Activated CD4-positive, CD25-positive, alpha-beta regulatory T cell (primary cell): ENCODE data around the gene IL15.
"Not testable (repeated sequence)": the region's sequence is repeated elsewhere in the genome, so short reads cannot be mapped to it uniquely, and the experiment has no call there.

Experiments used
- DNase-seq, 4 experiments: peaks; one replicate each; lab custom pipeline; 2025; lab: John Stamatoyannopoulos, UW

IL15 gene

GRCh38 chr4:141705048-141705746 lies 68.8 kb downstream of the IL15 start:
- DNase-seq, result no peak

DNA sequence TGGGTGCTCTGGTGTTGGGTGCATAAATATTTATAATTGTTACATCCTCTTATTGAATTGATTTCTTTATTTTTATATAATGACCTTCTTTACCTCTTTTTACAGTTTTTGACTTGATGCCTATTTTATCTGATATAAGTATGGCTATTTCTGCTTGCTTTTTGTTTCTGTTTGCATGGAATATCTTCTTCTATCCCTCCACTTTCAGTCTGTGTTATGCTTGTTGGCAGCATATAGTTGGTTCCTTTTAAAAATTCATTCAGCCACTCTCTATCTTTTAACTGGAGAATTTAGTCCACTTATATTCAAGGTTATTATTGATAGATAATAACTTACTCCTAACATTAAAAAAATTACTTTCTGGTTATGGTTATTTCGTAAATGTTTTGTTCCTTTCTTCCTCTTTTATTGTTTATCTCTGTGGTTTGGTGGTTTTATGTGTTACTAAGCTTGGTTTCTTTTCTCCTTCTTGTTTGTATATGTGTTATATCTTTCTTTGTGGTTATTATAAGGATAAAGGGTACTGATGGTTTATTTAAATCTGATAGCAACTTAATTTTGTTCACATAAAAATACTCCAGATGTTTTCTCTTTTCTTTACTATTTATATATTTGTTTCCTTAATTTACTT lies 69.5 kb downstream of the IL15 start:
- DNase-seq, result no peak

GRCh38 chr4:141706445-141706844 lies 70.1 kb downstream of the IL15 start:
- DNase-seq, result no peak

- DNase-seq, result no peak
Measured at GRCh38 chr4:141711211-141711610, 74.8 kb downstream of the IL15 start.

- DNase-seq, result no peak
Measured at GRCh38 chr4:141713185-141713584, 76.8 kb downstream of the IL15 start.

DNA sequence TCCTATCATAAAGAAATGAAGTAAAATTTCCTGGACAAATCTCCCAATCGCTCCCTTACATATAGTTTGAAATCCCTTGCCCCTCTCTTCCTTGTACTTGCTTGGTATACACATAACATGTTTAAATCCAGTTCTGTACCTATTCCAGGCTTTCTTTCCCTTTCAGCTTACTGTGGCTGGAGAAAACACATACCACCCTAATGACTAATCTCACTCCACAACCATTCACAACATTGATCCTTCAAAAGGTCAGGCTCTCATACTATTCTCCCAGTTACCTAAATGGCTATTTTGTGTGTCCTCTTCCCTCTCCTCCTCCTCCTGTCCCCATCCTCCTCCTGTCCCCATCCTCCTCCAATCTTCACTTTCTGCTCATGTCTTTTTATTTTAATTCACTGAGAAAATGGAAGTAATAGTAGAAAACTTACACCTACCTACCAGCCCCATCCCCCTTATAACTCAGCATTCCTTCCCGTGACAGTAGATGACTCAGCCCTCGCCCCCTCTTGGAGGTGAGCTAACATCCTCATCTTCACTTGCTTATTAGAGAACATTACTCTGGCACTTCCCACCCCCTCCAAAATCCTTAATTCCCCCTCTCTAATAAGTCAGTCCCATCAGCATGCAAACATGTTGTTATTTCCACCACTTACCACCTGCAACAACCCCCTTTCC lies 77.5 kb downstream of the IL15 start:
- DNase-seq, result no peak

GRCh38 chr4:141719585-141719984 lies 83.2 kb downstream of the IL15 start:
- no peak for DNase-seq

GRCh38 chr4:141721174-141721573 lies 84.8 kb downstream of the IL15 start:
- no peak for DNase-seq

DNA sequence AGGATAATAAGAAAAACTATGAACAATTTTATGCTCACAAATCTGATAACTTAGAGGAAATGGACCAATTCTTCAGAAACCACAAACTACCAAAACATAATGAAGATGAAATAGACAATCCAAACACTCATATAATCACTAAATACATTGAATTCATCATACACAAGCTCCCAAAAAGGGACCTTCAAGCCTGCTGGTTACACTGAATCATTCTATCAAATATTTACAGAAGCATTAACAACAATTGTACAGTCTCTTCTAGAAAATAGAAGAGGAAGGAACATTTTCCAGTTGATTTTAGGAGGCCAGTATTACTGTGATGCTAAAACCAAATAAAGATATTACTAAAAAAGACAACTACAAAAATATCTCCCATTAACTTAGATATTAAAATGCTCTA lies 88.3 kb downstream of the IL15 start:
- no peak for DNase-seq

- DNase-seq, result no peak
Measured at GRCh38 chr4:141727420-141727819, 91.0 kb downstream of the IL15 start.

- no peak for DNase-seq
Measured at GRCh38 chr4:141730805-141731204, 94.4 kb downstream of the IL15 start.

DNA sequence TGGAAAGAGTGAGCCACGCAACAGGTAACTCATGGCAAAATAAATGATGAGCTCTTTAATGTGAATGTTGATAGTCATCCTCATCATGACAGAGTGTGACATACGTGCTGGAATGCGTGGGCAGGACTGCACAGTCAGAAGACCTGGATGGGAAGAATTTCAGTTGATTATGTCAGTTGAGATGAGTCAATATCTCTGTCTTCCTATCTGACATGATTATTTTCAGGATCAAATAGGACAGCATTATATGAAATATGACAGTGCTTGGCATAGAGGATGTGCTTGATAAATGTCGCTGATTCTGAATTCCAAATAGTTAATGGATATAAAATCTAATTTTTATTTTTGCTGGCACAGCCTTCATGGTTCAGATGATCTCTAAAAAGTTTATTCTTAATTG lies 95.1 kb downstream of the IL15 start:
- DNase-seq, result no peak

- DNase-seq, result no peak
Measured at GRCh38 chr4:141739636-141740035, 103.3 kb downstream of the IL15 start.

- no peak for DNase-seq
Measured at GRCh38 chr4:141746026-141746425, 109.6 kb downstream of the IL15 start.

- not testable (repeated sequence) for DNase-seq
Measured at GRCh38 chr4:141751806-141752205, 115.4 kb downstream of the IL15 start.

GRCh38 chr4:141757287-141757686 lies 120.9 kb downstream of the IL15 start:
- no peak for DNase-seq

GRCh38 chr4:141759796-141760425 lies 123.5 kb downstream of the IL15 start:
- no peak for DNase-seq

GRCh38 chr4:141761926-141762325 lies 125.5 kb downstream of the IL15 start:
- no peak for DNase-seq

DNA sequence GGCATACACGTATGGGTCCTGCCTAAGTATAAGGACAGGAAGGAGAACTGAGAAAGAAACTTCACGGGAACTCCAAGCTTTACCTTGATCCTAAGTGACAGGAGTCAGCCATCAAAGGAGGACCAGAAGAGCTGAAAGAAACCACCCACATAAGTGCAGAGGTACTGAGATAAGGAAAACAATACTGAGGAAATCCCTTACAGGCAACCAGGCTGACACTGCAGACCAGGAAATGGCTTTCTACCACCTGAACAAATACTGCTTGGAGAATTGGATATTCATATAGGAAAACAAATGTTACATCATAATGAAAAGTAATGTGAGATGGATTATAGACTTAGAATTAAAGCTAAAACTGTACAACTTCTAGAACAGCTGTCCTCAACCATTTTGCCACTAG lies 127.0 kb downstream of the IL15 start:
- DNase-seq, result no peak

DNA sequence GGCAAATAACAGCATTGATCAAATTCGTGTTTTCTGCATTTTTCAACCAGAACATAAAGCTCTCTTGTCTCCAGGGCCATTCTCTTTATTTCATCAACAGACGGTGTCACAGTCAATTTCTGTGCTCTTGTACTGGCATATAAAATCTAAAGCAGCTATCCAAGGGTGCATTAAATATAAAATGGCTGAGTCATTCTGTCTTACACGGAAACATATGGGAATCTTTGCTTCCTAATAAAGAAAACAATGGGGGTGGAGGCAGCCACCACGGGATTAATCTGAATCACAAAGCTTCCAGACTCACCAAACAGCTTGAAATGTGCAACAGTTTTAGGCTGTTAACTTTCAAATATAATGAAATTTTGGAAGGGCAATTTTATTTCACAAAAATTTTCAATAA lies 132.6 kb downstream of the IL15 start:
- no peak for DNase-seq

- no peak for DNase-seq
Measured at GRCh38 chr4:141771889-141772830, 135.8 kb downstream of the IL15 start.

DNA sequence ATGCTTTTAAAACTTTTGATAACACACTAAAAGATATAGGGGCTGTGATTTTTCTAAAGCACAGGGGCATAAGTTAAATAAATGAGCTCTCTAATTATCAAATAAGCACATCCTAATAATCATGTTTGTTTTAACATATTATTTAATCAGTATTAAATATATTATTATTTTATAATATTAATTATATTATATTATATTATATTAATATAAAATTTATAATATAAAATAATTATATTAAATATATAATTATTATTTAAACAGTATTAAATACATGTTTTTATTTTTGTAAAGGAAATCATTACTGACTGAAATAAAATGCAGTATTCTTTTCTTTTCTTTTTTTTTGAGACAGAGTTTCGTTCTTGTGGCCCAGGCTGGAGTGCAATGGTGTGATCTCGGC lies 136.5 kb downstream of the IL15 start:
- no peak for DNase-seq
